ENCODE results near the gene DUSP9.

The DUSP9 gene

DNA sequence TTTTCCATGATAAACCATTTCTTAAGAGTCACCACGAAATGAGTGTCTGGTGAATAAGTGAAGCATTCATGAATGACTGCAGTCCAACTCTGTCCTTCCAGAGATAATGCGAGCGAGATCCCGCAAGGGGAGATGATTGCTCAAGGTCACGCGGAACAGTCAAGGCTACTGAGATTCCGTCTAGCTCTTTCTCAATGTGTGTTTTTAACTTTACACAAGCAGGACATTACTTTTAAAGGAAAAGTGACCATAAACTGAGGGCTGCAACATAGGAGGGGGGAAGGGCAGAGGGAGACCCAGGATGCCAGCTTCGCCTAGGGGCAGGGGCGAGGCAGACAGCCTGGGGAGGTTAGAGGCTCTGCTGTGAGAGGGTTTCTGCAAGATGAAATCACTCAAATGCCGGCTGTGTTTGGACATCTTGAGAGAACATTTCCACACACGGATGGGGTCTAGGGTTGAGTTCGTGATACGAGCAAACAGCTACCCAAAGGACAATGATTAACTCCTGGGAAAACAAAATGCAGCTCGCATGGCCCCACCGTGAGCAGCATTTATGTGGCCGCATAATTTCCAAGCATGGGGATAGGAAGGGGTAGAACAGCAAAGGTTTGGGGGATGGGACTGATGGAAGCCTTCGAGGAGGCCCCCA lies 24.2 kb upstream of the DUSP9 start:
- FAIRE-seq, result no peak

DNA sequence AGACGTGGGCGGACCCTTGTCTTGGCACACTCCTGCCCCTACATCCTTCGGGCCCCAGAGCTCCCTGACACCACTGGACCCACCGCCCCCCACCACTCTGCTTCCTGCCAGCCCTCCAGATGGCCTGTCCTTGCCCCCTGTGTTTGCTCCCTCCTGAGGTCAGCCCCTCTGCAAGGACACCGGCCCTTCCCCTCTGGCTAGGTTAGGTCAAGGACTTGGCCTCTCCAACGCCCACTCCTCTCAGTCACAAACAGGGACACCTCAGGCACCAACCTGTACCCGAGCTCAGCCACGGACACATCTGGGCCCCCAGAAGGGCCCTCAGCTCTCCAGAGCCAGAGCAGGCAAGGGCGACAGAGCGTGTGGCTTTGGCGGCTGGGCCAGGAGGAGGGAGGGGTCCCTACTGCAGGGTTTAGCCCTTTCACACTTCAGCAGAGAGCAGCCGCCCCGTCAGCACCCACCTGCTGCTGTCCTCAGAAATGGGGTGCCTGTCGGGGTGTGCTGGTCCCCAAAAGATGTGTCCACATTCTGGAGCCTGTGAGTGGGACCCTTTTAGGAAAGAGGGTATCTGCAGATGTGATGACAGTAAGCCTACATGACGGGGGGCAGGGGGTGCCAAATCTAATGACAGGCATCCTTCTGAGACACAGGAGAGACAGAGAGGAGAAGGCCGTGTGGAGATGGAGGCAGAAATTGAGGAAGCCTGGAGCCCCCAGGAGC lies 23.5 kb upstream of the DUSP9 start:
- FAIRE-seq, result no peak

DNA sequence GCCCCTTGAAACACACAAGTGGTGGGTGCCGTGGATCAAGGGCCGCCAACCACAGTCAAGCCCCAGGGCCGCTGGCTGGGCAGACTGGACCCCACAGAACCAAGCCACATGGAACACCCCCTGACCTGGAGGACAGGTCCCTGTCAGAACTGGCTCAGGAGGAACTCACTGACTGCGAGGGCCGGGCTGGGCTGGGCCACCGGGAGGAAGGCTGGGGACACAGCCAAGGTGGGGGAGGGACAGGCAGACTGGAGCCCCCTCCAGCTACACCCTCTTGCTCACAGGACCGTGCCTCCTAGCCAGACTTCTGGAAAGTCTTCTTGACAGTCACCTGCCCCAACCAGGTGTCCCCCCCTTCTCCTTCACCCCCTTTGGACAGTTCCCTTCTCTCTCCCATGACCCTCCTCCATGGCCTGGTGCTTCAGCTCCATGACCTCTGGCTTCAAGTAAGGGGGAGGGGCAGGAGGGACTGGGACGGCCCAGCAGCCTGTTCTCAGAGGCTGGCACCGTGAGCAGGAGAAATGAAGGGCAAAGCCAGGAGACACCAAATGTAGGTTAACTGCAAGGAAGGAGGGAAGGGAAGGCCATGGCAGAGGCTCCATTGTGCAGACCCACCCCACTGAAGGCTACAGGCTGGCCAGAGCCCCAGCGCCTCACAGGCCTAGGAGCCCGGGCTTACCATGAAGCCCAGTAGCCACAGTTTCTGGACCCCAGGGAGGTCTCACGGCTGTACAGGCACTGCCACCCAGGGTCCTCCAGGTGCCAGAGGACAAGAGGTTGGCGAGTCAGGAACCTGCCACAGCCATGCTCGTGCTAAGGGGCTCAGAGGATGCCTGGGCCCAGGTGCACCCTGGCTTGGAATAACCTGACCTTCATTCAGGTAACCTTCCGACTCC lies 22.6 kb upstream of the DUSP9 start:
- FAIRE-seq, result no peak

DNA sequence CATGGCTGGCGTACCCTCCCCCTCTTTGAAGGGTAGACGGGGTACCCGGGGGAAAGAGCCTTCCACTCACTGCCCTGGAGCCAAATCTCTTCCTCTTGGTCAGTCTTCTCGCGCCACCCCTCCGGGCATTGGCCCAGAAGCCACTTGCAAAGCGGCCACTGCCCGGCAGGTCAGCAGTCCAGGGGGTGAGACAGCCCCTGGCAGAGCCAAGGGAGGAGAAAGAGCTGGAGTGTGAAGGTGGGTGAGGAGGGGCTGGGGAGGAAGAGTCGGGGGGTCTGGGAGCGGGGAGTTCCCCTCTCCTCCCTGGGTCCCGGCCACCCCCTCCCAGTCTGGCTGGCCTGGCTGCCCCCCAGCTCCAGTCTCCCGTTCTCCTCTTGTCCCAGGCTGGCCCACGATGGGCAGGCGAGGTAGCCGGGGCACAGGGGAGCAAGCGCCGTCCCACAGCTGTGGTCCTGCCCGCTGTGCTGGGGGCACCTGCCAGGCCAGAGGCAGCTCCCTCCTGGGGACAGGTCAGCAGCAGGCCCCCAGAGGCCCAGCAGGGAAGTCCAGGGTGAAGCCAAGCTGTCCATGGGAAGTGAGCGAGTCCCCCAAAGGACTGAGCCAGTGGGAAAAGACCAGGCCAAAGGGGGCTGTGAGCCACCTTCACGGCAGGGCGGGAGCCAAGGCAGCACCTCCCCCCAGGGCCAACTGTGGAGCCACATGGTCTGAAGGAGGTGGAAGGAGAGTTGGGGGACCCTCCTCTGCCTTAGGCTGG lies 21.6 kb upstream of the DUSP9 start:
- FAIRE-seq, result no peak

DNA sequence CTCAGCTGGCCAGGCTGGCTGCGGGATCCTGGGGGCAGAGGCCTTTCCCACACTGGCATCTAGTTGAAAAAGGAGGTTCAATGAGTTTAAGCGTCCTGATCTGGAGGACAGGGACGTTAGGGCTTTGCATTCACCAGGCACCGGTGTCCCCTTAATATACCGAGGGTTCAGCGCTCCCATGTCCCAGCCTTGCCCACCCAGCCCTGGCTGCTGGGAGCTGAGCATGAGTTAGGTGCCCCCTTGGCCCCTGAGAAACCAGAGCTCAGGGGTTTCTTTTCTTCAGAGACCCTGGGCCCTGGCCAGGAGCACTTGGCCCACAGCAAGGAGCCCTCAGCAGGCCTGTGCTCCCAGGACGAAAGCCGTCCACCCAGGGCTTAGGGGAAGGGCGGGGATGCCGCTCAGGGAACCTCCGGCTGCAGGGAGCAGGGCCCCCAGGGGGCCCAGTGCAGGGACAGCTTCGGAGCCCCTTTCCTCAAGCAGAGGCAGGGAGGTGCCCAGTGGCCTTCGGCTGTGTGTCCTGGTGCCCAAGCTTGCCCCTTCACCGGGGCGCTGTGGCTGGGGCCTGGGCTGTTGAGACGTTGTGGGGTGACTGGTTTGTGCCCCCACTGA lies 20.9 kb upstream of the DUSP9 start:
- FAIRE-seq, result no peak

DNA sequence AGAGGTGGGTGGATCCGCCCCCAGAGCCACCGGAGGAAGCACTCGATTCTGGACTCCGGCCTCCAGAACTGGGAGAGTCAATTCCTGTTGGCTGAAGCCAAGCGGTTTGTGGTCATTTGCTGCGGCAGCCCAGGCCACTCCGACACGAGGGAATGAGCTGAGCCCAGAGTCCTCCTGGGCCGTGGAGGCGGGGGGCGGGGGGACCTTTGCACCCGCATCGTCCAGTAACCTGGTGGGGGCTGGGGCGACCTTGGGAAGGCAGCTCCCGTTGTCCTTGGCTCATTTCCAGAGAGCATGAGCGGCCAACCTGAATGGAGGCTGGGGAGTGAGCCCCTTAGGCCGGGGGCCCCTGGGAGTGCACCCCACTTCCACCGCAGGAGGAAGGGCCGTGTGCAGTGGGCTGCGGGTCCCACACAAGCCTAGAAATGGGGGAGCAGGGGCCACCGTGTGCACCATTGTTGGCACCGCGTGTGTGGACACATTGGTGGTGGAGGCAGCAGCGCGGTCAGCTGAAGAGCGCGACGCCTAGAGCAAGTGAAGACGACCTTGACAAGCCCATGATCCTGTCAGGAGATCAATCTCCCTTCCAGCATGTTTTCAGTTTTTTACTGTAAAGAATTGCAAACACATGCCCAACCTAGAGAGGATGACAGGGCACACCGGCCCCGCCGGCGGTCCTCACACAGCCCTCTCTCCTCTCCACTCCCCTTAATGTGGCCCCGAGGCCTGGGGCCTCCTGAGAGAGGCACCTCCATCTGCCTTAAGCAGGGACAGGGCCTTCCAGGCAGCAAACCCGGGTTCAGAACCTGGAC lies 19.9 kb upstream of the DUSP9 start:
- FAIRE-seq, result no peak

DNA sequence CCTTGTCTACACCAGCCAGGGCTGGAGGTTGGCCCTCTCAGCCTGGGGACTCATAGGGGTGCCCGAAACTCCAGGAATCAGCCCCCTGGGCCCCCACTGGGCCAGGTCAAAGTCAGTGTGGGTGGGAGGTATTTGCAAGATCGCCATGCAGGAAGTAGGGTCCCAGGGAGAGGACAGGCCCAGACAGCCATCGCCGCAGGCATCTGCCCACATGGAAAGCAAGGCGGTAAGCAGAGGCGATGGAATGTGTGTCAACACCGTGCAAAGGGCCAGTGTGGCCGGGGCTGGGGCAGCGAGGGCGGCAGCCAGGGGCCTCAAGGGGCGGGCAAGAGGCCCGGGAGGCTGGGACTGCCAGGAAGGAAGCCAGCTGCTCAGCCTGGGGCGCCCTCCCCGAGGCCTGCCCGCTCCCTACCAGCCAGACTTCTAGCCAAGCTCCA lies 19.3 kb upstream of the DUSP9 start:
- no peak for FAIRE-seq

DNA sequence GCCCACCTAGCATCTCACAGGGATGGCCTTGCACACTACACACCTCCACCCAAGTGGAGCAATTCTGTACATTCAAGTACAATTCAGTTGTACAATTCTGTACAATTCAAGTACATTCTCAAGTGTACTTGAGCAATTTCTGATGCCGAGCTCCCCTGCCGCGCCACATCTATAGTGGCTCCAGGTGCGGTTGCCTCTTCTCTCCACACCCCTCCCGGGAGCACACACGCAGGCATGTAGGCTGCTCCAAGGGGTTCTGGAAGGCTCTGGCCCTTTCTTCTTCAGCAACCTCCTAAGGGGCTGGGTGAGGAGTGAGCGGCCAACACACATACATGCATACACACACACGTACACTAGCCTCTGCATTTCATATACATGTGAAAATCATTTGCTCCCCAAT lies 18.9 kb upstream of the DUSP9 start:
- no peak for FAIRE-seq

DNA sequence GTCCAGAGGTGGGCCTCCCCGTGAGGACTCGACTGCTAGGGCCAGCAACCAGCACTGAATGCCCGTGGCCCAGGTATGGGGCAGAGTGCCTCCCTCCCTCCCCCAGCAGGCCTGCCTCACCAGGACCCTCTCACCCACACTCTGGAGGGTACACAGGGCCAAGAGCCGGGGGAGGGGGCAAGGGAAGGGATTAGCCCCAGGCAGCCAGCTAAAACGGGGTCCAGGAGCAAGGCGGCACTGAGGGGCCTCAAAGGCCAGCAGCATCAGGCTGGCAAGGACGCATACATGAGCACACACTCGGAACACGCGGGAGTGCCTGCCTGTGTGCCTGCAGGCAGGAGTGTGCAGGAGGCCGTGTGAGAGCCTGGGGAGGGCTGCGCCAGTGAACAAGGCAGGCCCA lies 18.3 kb upstream of the DUSP9 start:
- no peak for FAIRE-seq

DNA sequence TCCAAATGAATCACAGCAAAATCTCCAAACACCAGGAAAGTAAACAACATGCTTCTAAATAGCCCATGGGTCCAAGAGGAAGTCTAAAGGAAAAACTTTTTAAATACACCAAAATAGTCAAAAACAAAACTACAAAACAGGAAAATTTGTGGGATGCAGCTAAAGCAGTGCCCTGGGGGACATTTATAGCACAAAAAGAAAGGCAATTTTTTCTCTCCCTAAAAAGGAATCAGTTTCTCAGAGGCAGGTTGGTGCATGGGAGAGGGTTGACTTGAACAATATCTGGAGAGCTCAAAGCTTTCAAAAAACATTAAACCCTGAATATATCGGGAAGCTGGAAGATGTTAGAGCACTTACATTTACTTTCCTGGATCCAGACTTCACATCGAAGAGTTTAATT lies 15.7 kb upstream of the DUSP9 start:
- no peak for FAIRE-seq

DNA sequence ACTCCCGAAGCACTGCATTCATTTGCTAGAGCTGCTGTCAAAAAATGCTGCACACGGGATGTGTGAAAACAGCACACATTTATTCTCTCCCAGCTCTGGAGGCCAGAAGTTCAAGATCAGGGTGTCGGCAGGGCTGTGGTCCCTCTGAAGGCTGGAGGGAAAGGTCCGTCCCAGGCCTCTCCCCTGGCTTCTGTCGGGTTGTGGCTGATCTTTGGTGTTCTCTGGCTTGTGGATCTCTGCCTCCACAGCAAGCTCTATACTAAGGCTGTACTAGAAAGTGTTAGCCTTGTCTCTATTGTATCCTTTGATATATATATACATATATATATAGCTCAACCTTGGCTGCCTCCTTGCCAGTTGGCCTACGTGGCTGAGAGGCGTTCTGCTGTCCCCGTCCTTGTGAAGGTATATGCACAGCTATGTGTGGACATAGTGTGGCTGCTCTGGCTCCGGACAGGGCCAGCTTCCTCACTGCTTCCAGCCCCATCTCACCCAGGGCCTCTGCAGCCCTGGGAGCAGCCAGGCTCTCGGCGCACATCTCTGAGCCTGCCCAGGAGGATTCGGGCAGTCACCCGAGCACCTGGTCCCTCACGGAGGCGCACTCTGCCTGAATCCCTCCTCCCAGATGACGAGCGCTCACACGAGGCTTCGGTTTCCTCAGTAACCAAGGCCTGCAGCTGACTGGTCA lies 15.0 kb upstream of the DUSP9 start:
- no peak for FAIRE-seq

DNA sequence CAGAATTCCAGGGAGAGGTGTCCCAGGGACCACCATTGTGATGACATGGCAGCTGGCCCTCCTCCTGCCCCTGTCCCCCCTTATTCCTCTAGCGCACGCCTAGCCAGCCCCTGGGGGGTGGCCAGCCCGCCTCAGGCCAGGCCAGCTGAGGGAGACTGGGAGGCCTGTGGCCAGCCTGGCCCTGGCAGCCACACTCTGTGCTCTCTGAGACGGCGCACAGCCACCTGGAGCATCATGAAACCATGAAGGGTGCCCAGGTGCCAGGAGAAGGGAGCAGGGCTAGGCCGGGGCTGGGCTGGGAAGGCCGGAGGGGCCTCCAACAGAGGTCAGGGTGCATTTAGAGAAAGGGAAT lies 14.4 kb upstream of the DUSP9 start:
- no peak for FAIRE-seq

DNA sequence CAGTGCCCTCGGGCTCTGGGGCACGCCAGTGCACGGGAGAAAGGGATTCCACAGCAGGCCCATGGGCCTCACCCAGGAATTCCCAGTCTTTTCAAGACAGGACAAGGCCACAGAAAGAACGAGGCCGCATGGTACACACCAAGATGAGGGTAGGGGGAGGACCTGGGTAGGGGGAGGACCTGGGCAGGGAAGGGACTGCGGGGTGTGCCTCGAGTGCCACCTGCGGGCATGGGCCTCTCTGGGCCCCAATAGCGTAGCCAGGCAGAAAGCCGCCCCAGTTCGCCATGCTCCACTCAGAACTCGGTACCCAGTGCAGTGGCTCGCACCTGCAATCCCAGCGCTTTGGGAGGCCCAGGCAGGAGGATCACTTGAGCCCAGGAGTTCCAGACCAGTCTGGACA lies 14.0 kb upstream of the DUSP9 start:
- FAIRE-seq, result no peak

DNA sequence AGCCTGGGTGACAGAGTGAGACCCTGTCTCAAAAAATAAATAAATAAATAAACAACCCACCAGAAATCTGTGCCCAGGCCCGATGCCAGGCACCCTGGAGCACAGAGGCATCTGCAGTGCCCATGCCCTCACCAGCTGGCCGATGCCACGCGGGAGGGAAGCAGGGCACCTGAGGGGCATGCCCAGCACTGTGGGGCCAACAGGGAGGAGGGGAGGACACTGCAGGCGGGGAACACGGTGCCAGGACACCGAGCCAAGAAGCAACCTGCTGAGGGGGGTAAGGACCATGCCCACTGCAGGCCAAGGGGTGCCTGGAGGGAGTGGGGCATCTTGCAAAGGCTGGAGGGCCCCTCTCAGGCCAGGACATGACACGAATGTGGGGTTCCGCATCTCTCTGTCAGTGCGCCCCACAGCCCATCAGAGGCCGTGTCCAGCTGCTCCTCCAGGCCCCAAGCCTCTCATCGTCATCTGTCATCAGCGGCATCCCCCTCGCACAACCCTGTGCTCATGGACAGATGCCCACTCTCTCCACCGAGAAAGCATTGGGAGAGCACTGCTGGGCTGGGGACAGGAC lies 13.3 kb upstream of the DUSP9 start:
- no peak for FAIRE-seq

DNA sequence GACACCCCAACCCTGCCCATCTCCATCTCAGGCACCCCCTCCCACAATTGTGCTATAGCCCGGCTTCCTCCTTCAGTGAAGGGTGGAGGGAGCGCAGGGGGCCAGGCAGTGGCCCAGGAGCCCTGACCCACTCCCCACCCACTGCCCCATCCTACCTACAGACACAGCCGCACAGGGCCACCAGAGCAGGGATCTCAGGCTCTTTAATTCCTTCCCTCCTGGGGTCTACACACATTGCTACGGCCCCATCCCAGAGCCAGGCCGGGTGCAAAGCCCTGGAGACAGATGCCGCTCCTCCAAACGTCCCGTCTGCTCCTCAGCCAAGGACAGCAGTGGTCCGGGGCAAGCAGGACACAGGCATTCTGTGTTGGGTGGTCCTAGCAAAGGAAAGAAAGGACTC lies 12.8 kb upstream of the DUSP9 start:
- no peak for FAIRE-seq

DNA sequence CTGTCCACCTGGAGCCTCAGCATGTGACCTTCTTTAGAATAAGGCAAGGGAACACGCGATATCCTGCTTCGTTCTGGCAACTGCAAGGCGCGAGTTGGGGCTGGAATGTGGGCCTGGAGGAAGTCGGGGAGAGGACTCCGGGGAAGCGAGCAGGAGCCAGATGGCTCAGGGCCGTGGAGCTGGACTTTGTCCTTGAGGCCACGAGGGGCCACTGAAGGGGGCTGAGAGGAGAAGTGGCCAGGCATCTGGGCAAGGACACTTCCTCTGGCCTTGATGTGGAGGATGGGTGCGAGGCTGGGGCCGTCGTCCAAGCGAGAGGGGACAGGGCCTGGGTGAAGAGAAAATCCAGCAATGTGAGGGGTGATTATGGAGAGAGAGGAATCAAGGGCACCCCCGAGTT lies 12.2 kb upstream of the DUSP9 start:
- no peak for FAIRE-seq

DNA sequence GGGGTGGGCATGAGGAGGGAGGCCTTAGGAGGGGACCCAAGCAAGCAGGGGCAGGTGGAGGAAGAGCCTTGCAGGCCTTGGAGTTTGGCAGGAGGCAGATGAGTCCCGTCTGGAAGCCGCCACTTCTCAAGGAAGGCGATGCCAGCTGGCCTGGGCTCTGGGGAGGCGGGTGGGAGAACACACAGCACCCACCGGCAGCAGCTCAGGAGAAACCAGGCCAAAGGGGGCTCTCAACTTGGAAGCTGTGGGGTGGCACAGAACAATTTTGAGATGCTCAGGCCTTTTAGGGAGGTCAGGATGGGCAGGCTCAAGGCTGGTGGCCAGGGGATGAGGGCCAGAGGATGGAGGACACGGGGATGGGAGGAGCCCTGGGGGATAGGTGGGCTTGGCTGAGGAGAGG lies 11.6 kb upstream of the DUSP9 start:
- FAIRE-seq, result no peak

DNA sequence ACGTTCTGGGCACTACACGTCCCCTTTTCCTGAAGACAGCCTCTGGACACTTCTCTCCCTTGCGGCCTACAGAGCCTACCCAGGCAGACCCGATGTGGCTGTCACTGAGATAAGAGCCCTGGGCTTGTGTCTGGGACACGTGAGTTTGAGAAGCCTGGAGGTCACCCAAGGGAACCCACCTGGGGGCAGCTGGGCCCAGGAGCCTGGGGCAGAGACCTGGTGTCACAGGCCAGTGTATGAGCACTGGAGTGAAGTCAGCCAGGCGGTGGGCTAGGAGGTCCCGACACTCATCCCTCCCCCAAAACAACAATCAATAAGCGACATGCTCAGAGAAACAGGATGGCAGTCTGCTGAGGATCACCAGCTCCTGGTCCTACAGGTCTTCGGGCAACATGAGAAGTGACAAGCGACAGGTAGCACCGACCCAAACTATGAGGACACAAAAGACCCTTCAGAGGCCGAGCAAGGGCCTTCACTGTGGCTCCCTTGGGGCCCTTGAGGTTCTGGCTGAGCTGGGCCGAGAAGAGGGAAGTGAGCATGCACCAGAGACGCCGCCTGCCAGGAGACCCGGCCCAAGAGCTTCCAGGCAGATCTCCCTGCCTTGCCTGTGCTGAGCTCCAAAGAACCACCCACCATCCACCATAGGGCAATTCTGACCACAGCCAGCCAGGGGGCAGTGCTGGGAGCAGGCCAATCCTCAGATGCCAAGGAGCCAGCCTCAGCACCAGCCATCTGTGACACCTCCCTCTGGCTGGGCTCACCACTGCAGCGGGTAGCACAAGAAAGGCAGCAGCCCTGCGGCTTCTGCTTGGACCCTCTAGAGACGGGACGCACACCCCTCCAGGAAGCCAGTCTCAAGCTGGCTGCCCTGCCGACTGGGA lies 11.0 kb upstream of the DUSP9 start:
- FAIRE-seq, result peak; percentile 11

DNA sequence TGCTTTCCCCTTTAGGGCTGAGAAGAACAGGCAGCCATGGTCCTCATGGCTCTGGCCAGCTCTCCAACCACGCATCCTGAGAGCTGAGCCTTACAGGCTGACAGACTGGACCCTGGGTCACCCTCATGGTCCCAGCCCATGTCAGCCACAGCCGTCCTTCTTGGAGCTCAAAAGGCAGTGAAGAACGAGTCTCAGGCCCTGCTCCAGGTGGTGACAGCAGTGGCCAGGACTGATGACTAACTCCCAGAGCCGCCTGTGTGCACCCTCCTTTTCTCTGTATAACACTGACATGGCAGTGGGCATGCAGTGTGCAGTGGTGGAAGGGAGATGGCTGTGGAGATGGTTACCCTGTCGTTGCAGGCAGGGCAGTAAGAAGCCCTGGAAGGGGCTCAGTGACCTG lies 10.3 kb upstream of the DUSP9 start:
- FAIRE-seq, result no peak
